Pons (tissue), 1 donor: ENCODE data around the gene A3GALT2.

Experiments
- DNase-seq: peaks from one replicate; pipeline ENCODE4 v3.0.0-alpha.2; 2016; ENCODE audit warnings: low spot score

Gene A3GALT2

DNA sequence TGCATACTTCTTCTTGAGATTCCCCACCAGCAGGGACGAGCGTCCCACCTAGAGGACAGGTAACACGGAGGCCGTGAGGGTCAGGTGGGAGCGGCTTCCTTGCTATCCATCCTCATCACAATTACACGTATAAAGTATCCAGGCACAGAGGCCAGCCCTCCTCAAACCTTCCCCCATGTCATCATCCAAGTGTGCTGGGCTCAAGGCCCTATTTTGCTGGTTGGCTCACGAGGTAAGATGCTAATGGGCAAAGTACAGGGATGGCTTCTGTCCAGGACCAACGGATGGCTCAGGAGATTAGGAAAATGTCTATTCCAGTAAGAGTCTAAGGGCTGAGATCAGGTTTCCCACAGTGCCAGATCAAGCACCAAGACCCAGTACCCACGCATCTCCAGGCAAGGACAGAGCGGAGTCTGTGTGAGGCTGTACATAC, 11.5 kb upstream of the A3GALT2 start:
- DNase-seq, result no peak

- no peak for DNase-seq
Measured at GRCh38 chr1:33331444-33332356, 10.8 kb upstream of the A3GALT2 start.

GRCh38 chr1:33330906-33331305, 10.0 kb upstream of the A3GALT2 start:
- no peak for DNase-seq

GRCh38 chr1:33330361-33330890, 9.5 kb upstream of the A3GALT2 start:
- DNase-seq, result no peak

DNA sequence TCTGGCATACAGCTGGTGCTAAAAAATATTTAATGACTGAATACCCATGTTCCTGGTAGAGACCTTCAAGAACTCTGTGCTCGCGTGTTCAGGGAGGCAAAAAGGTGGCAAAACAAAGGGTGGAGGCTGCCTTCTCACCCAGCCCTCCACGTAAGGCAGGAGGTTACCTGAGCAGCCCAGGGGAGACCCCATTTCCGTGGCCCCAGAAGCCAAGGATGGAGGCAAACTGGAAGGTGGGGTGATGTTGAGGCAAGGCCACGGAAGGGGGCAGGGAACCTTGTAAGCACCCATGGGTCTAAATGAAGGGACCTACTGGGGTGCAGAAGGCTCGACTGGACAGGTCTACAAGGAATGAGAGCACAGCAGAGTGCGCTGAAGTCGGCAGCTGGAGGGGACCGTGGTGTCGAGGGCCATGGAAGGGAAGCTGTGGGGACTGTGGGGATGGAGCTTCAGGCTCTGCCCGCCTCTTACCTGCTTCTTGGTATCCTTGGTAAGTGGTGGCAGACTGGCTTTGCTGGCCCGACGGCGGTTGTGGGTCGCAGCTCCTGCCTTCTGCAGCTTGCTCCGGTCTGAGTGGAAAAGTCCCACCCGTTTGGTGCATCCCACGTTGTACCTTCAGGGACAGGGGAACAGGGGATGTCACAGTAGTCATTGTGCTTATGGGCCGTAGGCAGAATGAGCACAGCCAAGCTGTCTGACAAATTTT, 8.9 kb upstream of the A3GALT2 start:
- DNase-seq, result no peak

- DNase-seq, result no peak
Measured at GRCh38 chr1:33328817-33329216, 7.9 kb upstream of the A3GALT2 start.

DNA sequence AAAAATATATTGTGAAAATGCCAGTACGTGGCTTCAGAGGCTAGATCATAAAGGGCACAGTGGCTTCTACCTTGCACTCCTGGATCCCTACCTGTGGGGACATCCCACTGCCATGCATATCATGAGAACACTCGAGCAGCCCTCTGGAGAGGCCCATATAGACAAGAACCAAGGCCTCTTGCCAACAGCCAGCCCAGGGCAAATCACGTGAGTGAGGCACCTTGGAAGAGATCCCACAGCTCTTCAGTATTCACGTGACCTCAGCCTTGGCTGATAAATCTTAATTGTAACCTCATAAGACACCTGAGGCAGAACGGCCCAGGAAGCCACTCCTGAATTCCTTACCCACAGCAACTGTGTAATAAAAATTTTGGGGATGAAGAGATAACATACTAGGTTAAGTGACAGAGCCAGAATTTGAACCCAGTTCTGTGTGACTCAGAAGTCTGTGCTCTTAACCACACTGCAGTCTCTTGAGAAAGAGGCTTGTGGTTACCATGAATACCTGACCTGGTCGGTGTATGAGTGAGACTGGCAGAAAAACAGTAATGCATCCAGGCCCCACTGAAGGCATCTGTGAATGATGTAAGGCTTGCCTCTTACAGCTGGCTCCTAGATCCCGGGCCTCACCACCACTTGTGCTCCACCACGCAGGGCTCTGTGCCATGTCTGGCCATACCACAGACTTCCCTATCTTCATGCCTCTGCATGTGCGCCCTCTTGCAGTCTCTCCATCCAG, 6.9 kb upstream of the A3GALT2 start:
- DNase-seq, result no peak

DNA sequence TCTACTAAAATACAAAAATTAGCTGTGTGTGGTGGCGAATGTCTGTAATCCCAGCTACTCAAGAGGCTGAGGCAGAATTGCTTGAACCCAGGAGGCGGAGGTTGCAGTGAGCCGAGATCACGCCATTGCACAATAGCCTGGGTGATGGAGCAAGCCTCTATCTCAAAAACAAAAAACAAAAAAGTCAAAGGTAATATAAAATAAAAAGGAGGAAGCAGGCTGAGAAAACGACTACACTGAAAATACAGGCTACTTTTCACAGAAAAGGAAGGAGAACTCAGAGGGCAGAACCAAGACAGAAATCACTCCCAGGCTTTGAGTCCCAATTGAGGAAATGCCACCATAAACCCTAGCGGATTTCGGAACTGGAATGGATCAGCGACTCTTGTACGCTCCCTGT, 5.9 kb upstream of the A3GALT2 start:
- no peak for DNase-seq

DNA sequence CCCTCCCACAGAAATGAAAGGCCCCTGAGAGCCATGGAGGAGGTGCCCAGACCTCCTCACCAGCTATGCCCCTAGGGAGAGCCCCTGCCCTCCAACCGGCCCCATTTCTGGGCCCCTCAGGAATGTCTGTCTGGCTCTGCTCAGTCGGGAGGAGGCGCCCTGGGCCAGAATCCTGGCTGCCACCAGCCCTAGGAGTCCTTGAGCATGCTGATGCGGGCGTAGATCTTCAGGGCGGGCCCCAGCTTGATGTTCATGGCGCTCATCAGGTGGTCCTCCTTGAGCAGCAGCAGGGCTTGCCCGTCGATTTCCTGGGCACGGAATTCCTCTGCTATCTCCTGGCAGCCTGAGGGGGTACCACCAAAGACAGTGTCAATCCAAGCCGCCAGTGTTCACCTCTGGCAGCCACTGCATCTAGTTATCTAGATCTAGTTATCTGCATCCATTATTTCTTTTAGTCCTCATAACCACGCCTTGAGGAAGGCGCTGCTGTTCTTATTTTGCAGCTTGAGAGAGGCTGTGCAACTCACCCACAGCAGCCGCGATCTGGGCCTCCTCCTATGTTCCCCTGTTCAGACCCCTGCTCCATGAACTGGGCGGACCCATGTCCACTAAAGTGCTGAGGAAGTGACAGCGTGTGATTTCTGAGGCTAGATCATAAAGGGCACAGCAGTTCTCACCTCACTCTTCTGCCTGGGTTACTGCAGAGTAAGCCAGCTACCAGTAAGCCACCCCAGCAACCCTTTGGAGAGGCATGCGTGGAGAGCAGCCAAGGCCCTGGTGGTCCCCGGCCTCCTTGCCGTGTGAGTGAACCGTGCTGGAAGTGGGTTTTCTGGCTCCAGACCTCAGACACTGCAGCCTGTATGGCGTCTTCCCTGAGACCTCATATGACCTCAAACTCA, 4.0 kb upstream of the A3GALT2 start:
- DNase-seq, result no peak

DNA sequence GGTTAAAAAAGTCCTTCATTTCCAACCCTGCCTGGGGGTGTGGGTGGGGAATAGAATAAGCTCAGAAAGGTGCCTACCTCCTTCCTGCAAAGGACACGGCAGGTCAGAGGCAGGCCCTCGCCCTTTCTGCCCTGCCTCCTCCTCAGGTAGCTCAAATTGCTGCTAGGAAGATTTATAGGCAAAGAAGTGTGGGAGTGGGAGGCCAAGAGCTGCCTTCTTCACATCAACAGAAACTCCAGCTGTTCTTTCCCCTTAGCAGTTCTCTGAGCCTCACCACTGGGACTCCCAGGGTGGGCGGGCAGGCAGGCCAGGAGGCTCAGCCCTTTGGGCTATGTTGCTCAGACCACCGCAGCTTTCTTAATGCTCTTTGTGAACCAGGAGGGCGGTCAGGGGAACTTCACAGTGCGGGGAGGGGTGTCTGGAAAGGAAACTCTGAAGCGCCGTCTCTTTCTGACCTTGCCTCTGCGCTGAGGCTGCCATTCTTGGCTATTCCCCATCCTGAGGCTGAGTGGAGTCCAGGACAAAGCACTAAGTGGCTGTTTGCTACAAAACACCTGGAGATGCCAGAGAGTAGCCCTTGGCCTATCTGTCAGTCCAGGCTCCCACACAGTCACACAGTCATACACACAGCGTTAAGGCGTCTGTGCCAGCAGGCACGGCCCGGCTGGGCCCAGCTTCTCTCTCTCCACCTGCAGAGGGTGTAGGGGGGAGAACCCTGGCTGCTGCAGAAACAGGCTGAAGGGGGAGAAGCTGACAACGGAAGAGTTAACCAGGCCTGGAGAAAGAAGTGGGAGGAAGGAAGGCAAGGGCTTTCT, 3.0 kb upstream of the A3GALT2 start:
- DNase-seq, result no peak

GRCh38 chr1:33322870-33323585, 2.1 kb upstream of the A3GALT2 start:
- no peak for DNase-seq

DNA sequence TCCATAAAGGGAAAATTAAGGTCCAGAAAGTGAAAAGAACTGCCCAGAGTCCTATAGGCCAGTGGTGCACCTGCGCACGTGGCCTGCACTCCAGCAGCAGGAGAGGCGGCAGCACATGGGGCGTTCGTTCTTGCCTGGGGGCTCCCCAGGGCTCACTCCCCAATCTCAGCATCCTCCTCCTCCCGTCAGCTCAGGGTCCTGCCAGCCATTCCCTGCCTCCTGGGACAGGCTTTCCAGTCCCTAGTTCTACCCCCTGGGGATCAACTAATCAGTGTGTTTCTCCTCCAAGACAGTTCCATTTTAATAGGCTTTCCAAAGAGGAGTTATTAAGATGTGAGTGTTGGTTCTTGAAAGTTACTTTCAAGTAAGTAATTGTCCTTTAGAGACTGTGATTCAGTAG, 1.2 kb upstream of the A3GALT2 start:
- DNase-seq, result no peak

DNA sequence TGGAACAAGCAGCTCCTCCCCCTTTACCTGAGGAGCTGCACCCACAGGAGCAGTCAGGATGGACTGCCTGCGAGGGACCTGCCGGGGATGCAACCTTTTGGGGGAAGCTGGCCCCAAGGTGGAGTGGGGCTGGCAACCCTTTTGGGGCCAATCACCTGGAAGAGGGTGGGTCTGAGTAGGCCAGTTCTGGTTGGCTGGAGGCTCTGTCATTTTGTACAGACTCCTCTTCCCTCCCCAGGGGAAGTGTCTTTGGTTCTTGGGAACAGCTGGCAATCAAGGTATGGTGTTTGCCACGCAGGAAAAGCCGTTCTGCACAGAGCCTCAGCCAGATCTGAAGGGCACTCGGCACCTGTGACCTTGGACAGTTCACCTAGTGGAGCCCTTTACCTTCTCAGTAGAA, 280 bp upstream of the A3GALT2 start:
- no peak for DNase-seq

DNA sequence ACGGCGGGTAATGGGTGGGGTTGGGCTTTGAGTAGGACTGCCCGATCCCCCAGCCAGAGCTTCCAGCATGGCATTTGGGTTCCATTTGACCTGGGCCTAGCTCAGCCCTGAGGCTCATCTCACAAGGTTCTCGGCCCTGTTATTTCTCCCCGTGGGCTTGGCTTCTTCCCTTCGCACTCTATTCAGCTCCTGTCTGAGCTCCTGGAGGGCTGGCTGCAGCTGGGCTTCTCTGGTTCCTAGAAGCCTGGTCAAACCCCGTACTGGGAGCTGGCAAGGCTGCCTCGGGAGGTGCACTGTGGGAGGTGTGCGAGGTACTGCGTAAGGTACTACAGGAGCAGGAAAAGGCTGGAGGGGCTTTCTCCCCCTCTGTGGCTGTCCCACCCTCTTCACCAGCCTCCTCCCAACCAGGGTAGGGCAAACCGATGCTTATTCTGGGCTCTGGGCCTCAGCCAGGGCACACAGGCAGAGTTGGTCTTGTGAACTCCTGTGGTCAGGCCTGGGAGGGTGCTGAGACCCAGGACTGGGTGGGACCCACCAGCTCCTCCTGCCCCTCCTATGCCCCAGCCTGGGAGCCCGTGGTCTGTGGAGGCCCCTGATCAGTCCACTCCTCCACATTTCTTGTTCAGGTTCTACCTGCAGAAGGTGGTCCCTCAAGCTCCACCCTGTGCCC, 814 bp downstream of the A3GALT2 start:
- DNase-seq, result no peak

GRCh38 chr1:33319186-33319948, 1.5 kb downstream of the A3GALT2 start:
- no peak for DNase-seq

GRCh38 chr1:33317946-33318345, 3.0 kb downstream of the A3GALT2 start:
- DNase-seq, result no peak

DNA sequence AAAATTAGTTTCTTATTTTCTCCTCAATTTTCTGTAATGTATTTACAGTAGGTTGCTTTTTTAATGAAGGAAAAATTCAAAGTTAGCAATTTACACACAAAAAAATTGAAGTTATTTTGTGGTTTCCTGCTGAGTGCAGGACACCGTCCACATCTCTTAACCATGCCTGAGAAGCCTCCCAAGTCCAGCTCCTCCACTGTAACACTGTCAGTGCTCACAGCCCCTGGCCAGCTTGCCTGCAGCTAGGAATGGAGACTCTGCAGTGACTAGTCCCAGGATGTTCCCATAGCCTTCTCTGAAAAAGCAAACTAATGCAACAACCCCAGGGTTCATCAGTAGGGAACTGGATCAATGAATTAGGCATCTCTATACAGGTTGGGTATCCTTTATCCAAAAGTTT, 3.5 kb downstream of the A3GALT2 start:
- DNase-seq, result no peak

GRCh38 chr1:33316601-33317000, 4.3 kb downstream of the A3GALT2 start:
- no peak for DNase-seq
